ENCODE results near the gene SENP7.
A peak's percentile ranks its signal among the peaks of the same experiment; 100 is the strongest.
"Not testable (repeated sequence)": the region's sequence is repeated elsewhere in the genome, so short reads cannot be mapped to it uniquely, and the experiment has no call there.

The SENP7 gene

DNA sequence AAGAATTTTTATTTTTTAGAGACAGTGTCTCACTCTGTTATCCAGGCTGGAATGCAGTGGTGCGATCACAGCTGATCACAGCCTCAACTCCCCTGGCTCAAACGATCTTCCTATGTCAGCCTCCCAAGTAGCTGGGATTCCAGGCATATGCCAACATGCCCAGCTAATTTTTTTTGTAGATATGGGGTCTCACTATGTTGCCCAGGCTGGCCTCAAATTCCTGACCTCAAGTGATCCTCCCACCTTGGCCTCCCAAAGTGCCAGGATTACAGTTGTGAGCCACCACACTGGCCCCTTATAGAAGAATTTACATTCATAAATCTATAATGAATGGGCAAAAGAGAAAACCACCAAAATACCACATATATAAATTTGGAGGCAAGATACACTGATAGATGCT lies 15.2 kb downstream of the SENP7 start:
- Histone ChIP-seq H3K27me3 (ENCODE audit: control insufficient read depth in 2 of 2, insufficient read depth in 2 of 2, low read length in 2 of 2) (no peaks in the 10 kb centered on the region), H3K36me3 (ENCODE audit: control insufficient read depth in 2 of 2, insufficient read depth in 2 of 2, low read length in 2 of 2) (peaks cover 0 to 6% of the 10 kb centered on the region in 2 donors), H3K9me3 (ENCODE audit: control insufficient read depth in 2 of 2, low read length in 2 of 2) (no peaks in the 10 kb centered on the region), H3K4me1 (ENCODE audit: control insufficient read depth in 2 of 2, insufficient read depth in 2 of 2, low read length in 2 of 2) (no peaks in the 10 kb centered on the region), H3K27ac (ENCODE audit: low read depth in 2 of 2, low read length in 2 of 2) (no peak overlapping the region), H3K4me3 (ENCODE audit: low read length in 2 of 2) (no peak overlapping the region), H3K9ac (ENCODE audit: low read depth in 1 of 2, low read length in 2 of 2) (no peak overlapping the region)

DNA sequence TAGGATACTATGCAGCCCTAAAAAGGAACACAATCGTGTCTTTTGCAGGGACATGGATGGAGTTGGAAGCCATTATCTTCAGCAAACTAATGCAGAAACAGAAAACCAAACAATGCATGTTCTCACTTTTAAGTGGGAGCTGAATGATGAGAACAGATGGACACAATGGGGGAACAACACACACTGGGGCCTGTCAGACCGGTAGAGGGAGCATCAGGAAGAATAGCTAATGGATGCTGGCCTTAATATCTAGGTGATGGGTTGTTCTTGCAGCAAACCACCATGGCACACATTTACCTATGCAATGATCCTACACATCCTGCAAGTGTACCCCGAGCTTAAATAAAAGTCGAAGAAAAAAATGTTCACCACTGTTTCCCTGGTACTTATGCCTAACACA lies 17.5 kb downstream of the SENP7 start:
- H3K9ac ChIP-seq (ENCODE audit: low read depth in 1 of 2, low read length in 2 of 2) = no peak overlapping the region
- no peak overlapping the region for H3K27ac ChIP-seq (ENCODE audit: low read depth in 2 of 2, low read length in 2 of 2)
- H3K4me1 ChIP-seq (ENCODE audit: control insufficient read depth in 2 of 2, insufficient read depth in 2 of 2, low read length in 2 of 2) = no peaks in the 10 kb centered on the region
- H3K36me3 ChIP-seq (ENCODE audit: control insufficient read depth in 2 of 2, insufficient read depth in 2 of 2, low read length in 2 of 2) = peaks cover 0 to 12% of the 10 kb centered on the region in 2 donors
- no peak overlapping the region for H3K4me3 ChIP-seq (ENCODE audit: low read length in 2 of 2)
- H3K9me3 ChIP-seq (ENCODE audit: control insufficient read depth in 2 of 2, low read length in 2 of 2) = no peaks in the 10 kb centered on the region
- no peaks in the 10 kb centered on the region for H3K27me3 ChIP-seq (ENCODE audit: control insufficient read depth in 2 of 2, insufficient read depth in 2 of 2, low read length in 2 of 2)

DNA sequence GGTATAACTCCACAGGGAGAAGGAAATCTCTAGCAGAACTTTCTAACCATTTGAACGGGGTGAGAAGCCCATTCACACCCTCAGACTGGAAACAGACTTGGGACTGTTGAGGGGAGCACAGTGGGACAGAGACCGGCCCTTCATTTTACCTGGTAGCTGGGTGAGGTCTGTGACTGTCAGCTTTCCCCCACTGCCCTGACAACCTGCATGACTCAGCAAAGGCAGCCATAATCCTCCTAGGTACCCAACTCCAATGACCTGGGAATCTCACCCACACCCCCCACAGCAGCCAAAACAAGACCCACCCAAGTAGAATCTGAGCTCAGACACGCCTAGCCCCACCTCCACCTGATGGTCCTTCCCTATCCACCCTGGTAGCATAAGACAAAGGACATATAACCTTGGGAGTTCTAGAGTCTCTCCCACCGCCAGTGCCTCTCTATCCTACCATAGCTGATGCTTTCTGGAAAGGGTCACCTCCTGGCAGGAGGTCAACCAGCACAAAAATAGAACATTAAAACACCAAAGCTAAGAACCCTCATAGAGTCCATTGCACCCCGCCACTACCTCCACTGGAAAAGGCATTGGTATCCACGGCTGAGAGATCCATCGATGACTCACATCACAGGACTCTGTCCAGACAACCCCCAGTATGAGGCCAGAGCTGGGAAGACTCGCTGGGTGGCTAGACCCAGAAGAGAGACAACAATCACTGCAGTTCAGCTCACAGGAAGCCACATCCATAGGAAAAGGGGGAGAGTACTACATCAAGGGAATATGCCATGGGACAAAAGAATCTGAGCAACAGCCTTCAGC lies 28.0 kb downstream of the SENP7 start:
- Histone ChIP-seq H3K27me3 (ENCODE audit: control insufficient read depth in 2 of 2, insufficient read depth in 2 of 2, low read length in 2 of 2) (no peaks in the 10 kb centered on the region), H3K4me1 (ENCODE audit: control insufficient read depth in 2 of 2, insufficient read depth in 2 of 2, low read length in 2 of 2) (no peaks in the 10 kb centered on the region), H3K27ac (ENCODE audit: low read depth in 2 of 2, low read length in 2 of 2) (no peak overlapping the region), H3K36me3 (ENCODE audit: control insufficient read depth in 2 of 2, insufficient read depth in 2 of 2, low read length in 2 of 2) (peaks cover 0 to 4% of the 10 kb centered on the region in 2 donors), H3K9me3 (ENCODE audit: control insufficient read depth in 2 of 2, low read length in 2 of 2) (no peaks in the 10 kb centered on the region), H3K9ac (ENCODE audit: low read depth in 1 of 2, low read length in 2 of 2) (no peak overlapping the region), H3K4me3 (ENCODE audit: low read length in 2 of 2) (no peak overlapping the region)

DNA sequence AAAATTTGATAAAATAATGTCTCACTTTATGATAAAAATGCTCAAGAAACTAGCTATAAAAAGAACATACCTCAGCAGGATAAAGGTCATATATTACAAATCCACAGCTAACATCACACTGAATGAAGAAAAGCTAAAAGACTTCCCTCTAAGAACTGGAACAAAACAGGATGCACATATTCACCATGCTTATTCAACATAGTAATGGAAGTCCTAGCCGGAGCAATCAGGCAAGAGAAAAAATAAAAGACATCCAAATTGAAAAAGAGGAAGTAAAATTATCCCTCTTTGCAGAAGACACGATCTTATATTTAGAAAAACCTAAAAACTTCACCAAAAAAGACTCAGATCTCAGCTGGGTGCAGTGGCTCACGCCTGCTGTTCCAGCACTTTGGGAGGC lies 34.0 kb downstream of the SENP7 start:
- Histone ChIP-seq H3K4me1 (ENCODE audit: control insufficient read depth in 2 of 2, insufficient read depth in 2 of 2, low read length in 2 of 2) (no peaks in the 10 kb centered on the region), H3K9me3 (ENCODE audit: control insufficient read depth in 2 of 2, low read length in 2 of 2) (no peaks in the 10 kb centered on the region)

DNA sequence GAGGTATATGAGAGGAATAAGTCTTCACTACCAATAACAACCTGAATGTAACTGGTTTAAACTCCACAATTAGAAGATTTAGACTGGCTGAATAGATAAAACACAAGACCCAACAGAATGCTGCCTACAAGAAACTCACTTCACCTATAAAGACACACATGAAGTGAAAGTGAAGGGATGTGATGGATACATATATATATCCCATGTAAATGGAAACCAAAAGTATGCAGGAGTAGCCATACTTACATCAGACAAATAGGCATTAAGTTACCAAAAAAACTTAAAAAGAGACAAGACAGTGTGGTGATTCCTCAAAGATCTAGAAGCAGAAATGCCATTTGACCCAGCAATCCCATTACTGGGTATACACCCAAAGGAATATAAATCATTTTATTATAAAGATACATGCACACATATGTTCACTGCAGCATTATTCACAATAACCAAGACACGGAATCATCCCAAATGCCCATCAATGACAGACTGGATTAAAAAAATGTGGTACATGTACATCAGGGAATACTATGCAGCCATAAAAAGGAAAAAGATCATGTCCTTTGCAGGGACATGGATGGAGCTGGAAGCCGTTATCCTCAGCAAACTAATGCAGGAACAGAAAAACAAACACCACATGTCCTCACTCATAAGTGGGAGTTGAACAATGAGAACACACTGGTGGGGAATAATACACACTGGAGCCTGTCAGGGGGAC lies 38.0 kb downstream of the SENP7 start:
- H3K4me1 ChIP-seq (ENCODE audit: control insufficient read depth in 2 of 2, insufficient read depth in 2 of 2, low read length in 2 of 2); H3K9me3 ChIP-seq (ENCODE audit: control insufficient read depth in 2 of 2, low read length in 2 of 2); H3K9ac ChIP-seq (ENCODE audit: low read depth in 1 of 2, low read length in 2 of 2); H3K4me3 ChIP-seq (ENCODE audit: low read length in 2 of 2); H3K27ac ChIP-seq (ENCODE audit: low read depth in 2 of 2, low read length in 2 of 2); H3K36me3 ChIP-seq (ENCODE audit: control insufficient read depth in 2 of 2, insufficient read depth in 2 of 2, low read length in 2 of 2); H3K27me3 ChIP-seq (ENCODE audit: control insufficient read depth in 2 of 2, insufficient read depth in 2 of 2, low read length in 2 of 2): not testable (repeated sequence)

More for the DNA sequence above, 34.0 kb downstream of the SENP7 start:
- Histone ChIP-seq H3K36me3 (ENCODE audit: control insufficient read depth in 2 of 2, insufficient read depth in 2 of 2, low read length in 2 of 2) (peaks cover 0 to 5% of the 10 kb centered on the region in 2 donors), H3K4me3 (ENCODE audit: low read length in 2 of 2) (no peak overlapping the region), H3K9ac (ENCODE audit: low read depth in 1 of 2, low read length in 2 of 2) (no peak overlapping the region), H3K27me3 (ENCODE audit: control insufficient read depth in 2 of 2, insufficient read depth in 2 of 2, low read length in 2 of 2) (no peaks in the 10 kb centered on the region), H3K27ac (ENCODE audit: low read depth in 2 of 2, low read length in 2 of 2) (no peak overlapping the region)

DNA sequence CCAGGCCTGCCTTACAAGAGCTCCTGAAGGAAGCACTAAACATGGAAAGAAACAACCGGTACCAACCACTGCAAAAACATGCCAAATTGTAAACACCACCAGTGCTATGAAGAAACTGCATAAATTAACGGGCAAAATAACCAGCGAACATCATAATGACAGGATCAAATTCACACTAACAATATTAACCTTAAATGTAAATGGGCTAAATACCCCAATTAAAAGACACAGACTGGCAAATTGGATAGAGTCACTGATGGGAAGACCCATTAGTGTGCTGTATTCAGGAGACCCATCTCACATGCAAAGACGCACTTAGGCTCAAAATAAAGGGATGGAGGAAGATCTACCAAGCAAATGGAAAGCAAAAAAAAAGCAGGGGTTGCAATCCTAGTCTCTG lies 44.3 kb downstream of the SENP7 start:
- H3K27ac ChIP-seq (ENCODE audit: low read depth in 2 of 2, low read length in 2 of 2); H3K36me3 ChIP-seq (ENCODE audit: control insufficient read depth in 2 of 2, insufficient read depth in 2 of 2, low read length in 2 of 2); H3K4me1 ChIP-seq (ENCODE audit: control insufficient read depth in 2 of 2, insufficient read depth in 2 of 2, low read length in 2 of 2); H3K9me3 ChIP-seq (ENCODE audit: control insufficient read depth in 2 of 2, low read length in 2 of 2); H3K4me3 ChIP-seq (ENCODE audit: low read length in 2 of 2); H3K27me3 ChIP-seq (ENCODE audit: control insufficient read depth in 2 of 2, insufficient read depth in 2 of 2, low read length in 2 of 2); H3K9ac ChIP-seq (ENCODE audit: low read depth in 1 of 2, low read length in 2 of 2): not testable (repeated sequence)

DNA sequence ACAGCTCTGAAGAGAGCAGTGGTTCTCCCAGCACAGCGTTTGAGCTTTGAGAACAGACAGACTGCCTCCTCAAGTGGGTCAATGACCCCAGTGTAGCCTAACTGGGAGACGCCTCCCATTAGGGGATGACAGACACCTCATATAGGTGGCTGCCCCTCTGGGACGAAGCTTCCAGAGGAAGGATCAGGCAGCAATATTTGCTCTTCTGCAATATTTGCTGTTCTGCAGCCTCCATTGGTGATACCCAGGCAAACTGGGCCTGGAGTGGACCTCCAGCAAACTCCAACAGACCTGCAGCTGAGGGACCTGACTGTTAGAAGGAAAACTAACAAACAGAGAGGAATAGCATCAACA lies 45.7 kb downstream of the SENP7 start:
- H3K27ac ChIP-seq (ENCODE audit: low read depth in 2 of 2, low read length in 2 of 2); H3K9ac ChIP-seq (ENCODE audit: low read depth in 1 of 2, low read length in 2 of 2); H3K27me3 ChIP-seq (ENCODE audit: control insufficient read depth in 2 of 2, insufficient read depth in 2 of 2, low read length in 2 of 2); H3K4me1 ChIP-seq (ENCODE audit: control insufficient read depth in 2 of 2, insufficient read depth in 2 of 2, low read length in 2 of 2); H3K9me3 ChIP-seq (ENCODE audit: control insufficient read depth in 2 of 2, low read length in 2 of 2); H3K36me3 ChIP-seq (ENCODE audit: control insufficient read depth in 2 of 2, insufficient read depth in 2 of 2, low read length in 2 of 2): not testable (repeated sequence)
- H3K4me3 ChIP-seq (ENCODE audit: low read length in 2 of 2) = peak overlapping the region in 1 of 2 donors; percentile 13

DNA sequence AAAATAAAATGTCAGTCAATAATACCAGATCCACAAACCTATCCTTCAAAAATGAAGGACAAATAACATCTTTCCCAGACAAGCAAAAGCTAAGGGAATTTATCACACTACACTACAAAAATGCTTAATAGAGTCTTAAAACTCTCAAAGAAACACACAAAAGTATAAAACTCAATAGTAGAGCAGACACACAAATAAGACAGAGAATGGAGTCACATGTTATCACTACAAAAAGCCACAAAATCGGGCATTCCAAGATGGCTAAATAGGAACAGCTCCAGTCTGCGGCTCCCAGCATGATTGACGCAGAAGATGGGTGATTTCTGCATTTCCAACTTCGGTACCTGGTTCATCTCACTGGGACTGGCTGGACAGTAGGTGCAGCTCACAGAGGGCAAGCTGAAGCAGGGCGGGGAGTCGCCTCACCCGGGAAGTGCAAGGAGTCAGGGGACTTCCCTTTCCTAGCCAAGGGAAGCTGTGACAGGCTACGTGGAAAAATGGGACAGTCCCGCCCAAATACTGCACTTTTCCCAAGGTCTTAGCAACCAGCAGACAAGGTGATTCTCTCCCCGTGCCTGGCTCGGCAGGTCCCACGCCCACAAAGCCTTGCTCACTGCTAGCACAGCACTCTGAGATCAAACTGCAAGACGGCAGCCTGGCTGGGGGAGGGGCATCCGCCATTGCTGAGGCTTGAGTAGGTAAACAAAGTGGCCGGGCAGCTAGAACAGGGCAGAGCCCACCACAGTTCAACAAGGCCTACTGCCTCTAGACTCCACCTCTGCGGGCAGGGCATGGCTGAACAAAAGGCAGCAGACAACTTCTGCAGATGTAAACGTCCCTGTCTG lies 46.3 kb downstream of the SENP7 start:
- peak overlapping the region in 1 of 2 donors; percentile 5 for H3K9ac ChIP-seq (ENCODE audit: low read depth in 1 of 2, low read length in 2 of 2)
- no peaks in the 10 kb centered on the region for H3K36me3 ChIP-seq (ENCODE audit: control insufficient read depth in 2 of 2, insufficient read depth in 2 of 2, low read length in 2 of 2)
- H3K4me1 ChIP-seq (ENCODE audit: control insufficient read depth in 2 of 2, insufficient read depth in 2 of 2, low read length in 2 of 2) = no peaks in the 10 kb centered on the region
- H3K27me3 ChIP-seq (ENCODE audit: control insufficient read depth in 2 of 2, insufficient read depth in 2 of 2, low read length in 2 of 2) = no peaks in the 10 kb centered on the region
- peak overlapping the region; percentile 13 to 56 for H3K4me3 ChIP-seq (ENCODE audit: low read length in 2 of 2)
- H3K27ac ChIP-seq (ENCODE audit: low read depth in 2 of 2, low read length in 2 of 2) = no peak overlapping the region
- H3K9me3 ChIP-seq (ENCODE audit: control insufficient read depth in 2 of 2, low read length in 2 of 2) = no peaks in the 10 kb centered on the region

DNA sequence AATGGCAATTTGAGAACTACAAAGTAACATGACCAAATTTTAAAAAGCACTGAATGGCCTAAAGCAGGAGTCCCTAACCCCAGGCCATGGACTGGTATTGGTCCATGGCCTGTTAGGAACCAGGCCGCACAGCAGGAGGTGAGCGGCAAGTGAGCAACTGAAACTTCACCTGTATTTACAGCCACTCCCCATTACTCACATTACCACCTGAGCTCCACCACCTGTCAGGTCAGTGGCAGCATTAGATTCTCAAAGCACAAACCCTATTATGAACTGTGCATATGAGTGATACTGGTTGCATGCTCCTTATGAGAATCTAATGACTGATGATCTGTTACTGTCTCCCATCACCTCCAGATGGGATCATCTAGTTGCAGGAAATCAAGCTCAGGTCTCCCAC lies 48.8 kb downstream of the SENP7 start:
- Histone ChIP-seq H3K4me1 (ENCODE audit: control insufficient read depth in 2 of 2, insufficient read depth in 2 of 2, low read length in 2 of 2) (no peaks in the 10 kb centered on the region), H3K9me3 (ENCODE audit: control insufficient read depth in 2 of 2, low read length in 2 of 2) (no peaks in the 10 kb centered on the region), H3K4me3 (ENCODE audit: low read length in 2 of 2) (no peak overlapping the region), H3K27ac (ENCODE audit: low read depth in 2 of 2, low read length in 2 of 2) (no peak overlapping the region), H3K27me3 (ENCODE audit: control insufficient read depth in 2 of 2, insufficient read depth in 2 of 2, low read length in 2 of 2) (no peaks in the 10 kb centered on the region), H3K9ac (ENCODE audit: low read depth in 1 of 2, low read length in 2 of 2) (no peak overlapping the region), H3K36me3 (ENCODE audit: control insufficient read depth in 2 of 2, insufficient read depth in 2 of 2, low read length in 2 of 2) (no peaks in the 10 kb centered on the region)

DNA sequence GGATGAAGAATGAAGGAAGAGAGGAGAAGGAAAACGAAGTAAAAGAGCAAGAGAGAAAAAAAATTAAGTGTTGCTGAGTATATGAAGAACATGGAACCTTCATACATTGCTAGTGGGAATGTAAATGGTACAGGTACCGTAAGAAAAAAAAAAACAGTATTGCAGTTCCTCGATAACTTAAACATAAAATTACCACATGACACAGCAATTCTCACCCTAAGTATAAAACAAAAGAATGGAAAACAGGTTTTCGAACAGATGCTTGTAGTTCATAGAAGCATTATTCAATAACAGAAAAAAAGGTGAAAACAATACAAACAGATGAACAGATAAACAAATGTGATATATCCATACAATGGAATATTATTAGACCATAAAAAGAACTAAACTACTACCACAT lies 51.6 kb downstream of the SENP7 start:
- Histone ChIP-seq H3K9ac (ENCODE audit: low read depth in 1 of 2, low read length in 2 of 2) (no peak overlapping the region), H3K36me3 (ENCODE audit: control insufficient read depth in 2 of 2, insufficient read depth in 2 of 2, low read length in 2 of 2) (peaks cover 0 to 9% of the 10 kb centered on the region in 2 donors), H3K27me3 (ENCODE audit: control insufficient read depth in 2 of 2, insufficient read depth in 2 of 2, low read length in 2 of 2) (no peaks in the 10 kb centered on the region), H3K9me3 (ENCODE audit: control insufficient read depth in 2 of 2, low read length in 2 of 2) (no peaks in the 10 kb centered on the region), H3K4me3 (ENCODE audit: low read length in 2 of 2) (no peak overlapping the region), H3K4me1 (ENCODE audit: control insufficient read depth in 2 of 2, insufficient read depth in 2 of 2, low read length in 2 of 2) (no peaks in the 10 kb centered on the region), H3K27ac (ENCODE audit: low read depth in 2 of 2, low read length in 2 of 2) (no peak overlapping the region)

Measured in mucosa of rectum (tissue), 2 donors.